Choroid plexus epithelial cell (primary cell): Measurements from ENCODE around the gene CKAP2L.

Source experiments
- DNase-seq: peaks from one replicate; pipeline ENCODE4 v3.0.0-alpha.2; 2010; ENCODE audit warnings: low read depth
- H3K4me3 ChIP-seq: 2 replicates; pipeline ENCODE4 v1.5.1; 2011; ENCODE audit warnings: low read depth, mild to moderate bottlenecking, control low read depth, low read length, moderate library complexity
- TF ChIP-seq, protein P1 (sequence below): conservative IDR thresholded peaks from 2 replicates; pipeline ENCODE4 v1.5.1; 2011; ENCODE audit warnings: low read depth, mild to moderate bottlenecking, control low read depth, inconsistent platforms, low read length, moderate library complexity

The CKAP2L gene

GRCh38 chr2:112790305-112790704 lies 25.9 kb upstream of the CKAP2L start:
- no peak for DNase-seq
- TF ChIP-seq, protein P1, sequence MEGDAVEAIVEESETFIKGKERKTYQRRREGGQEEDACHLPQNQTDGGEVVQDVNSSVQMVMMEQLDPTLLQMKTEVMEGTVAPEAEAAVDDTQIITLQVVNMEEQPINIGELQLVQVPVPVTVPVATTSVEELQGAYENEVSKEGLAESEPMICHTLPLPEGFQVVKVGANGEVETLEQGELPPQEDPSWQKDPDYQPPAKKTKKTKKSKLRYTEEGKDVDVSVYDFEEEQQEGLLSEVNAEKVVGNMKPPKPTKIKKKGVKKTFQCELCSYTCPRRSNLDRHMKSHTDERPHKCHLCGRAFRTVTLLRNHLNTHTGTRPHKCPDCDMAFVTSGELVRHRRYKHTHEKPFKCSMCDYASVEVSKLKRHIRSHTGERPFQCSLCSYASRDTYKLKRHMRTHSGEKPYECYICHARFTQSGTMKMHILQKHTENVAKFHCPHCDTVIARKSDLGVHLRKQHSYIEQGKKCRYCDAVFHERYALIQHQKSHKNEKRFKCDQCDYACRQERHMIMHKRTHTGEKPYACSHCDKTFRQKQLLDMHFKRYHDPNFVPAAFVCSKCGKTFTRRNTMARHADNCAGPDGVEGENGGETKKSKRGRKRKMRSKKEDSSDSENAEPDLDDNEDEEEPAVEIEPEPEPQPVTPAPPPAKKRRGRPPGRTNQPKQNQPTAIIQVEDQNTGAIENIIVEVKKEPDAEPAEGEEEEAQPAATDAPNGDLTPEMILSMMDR, result no peak
- no peak overlapping the region for H3K4me3 ChIP-seq

- H3K4me3 ChIP-seq, result no peak overlapping the region
- TF ChIP-seq, protein P1, result no peak
- DNase-seq, result no peak
These were observed 24.8 kb upstream of the CKAP2L start for GRCh38 chr2:112789186-112789585.

DNA sequence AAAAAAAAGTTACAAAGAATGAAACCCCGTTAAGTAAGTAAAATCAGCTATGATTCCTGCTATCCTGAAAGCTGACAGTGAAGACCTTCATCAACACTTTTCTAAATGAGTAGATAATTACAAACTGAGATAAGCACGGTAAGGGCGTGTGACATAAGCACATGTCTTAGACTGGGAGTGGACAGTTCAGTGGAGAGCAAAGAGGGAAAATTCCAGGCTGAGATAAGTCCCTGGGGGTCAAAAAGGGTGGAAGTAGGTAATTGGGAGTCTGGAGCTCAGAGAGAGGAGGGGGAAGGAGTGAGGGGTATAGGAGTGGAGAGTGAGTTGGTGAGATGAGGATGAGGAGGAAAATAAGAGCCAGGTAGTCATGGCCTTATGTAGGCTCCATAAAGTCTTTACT lies 24.2 kb upstream of the CKAP2L start:
- no peak for DNase-seq
- TF ChIP-seq, protein P1, result no peak
- no peak overlapping the region for H3K4me3 ChIP-seq

GRCh38 chr2:112787729-112788393 lies 23.5 kb upstream of the CKAP2L start:
- TF ChIP-seq, protein P1, result no peak
- DNase-seq, result no peak

GRCh38 chr2:112787294-112787693 lies 22.9 kb upstream of the CKAP2L start:
- TF ChIP-seq, protein P1, result no peak
- no peak overlapping the region for H3K4me3 ChIP-seq
- no peak for DNase-seq

More at GRCh38 chr2:112787729-112788393, 23.5 kb upstream of the CKAP2L start:
- no peak overlapping the region for H3K4me3 ChIP-seq

DNA sequence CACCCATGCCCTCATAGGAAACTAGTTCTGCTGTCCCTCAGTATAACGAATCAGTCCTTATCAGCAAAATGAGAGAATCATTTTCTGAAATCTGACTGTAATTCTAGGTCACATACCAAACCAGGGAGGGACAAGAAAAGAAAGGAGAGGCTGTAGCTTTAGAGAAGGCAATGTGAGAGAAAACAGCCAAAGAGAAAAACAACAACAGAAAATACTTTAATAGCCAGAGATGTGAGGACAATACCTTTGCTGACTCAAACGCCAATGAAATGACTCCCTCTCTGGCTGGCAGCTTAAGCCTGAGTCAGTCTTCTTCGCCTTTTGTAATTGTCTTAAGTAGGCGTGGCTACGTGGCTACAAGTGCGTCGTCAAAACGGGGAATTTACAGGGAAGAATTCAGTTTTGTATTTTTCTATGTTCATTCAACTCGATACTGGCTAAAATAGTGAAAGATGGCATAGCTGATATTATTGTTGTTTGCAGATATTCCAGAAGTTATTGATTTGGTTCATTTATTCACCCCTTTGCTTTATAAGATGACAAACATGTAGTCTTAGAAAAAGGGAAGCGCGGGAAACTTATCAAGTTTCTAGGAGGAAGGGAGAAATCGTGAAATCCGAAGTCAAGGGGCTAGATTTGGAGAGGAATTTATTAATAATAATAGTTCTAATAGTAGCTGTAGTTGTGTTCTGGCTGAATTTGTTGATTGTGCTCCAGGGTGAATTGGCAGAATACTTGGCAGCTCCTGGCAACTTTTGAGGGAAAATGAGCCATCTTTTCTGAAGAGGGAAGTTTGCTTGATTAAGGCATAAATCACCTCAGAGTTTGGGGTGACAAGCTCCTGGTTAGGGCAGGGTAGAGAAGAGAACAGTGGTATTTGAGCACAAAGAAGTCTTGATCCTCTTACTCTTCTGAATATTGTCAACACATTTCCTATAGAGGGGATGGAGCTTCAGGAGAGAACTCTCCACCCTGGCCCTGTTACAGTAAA lies 20.1 kb upstream of the CKAP2L start, which contains the start of gene IL1A:
IL1A (minus strand) TSS at position 295 of the 991 bp plus-strand sequence. CDS start 723 bp downstream, outside the sequence.
- peak; percentile 73 for DNase-seq
- peak within 1 kb of the TSS; percentile 7 for H3K4me3 ChIP-seq

More for the DNA sequence above, 20.1 kb upstream of the CKAP2L start, which contains the start of gene IL1A:
- TF ChIP-seq, protein P1, result no peak
